ENCODE results near the gene JAG1. TPM values are rescaled to one million over a fixed set of nuclear protein-coding genes. Genes with fewer than 3 reads are reported as not detected.

The JAG1 gene
- total RNA-seq, 3 donors from 2014 or later (not counting 1 experiment from before 2014, with no cell fraction given) = 8.1 to 12.3 (median 8.7) TPM

- no peak for ATAC-seq
- Histone ChIP-seq H3K27ac (ENCODE audit: low read length) (no peak overlapping the region), H3K4me1 (ENCODE audit: control insufficient read depth, insufficient read depth, low read length) (peaks cover 30% of the 10 kb centered on the region), H3K4me3 (ENCODE audit: low read length) (no peak overlapping the region), H3K27me3 (ENCODE audit: control insufficient read depth, insufficient read depth, low read length) (peaks cover 2% of the 10 kb centered on the region), H3K9me3 (ENCODE audit: control insufficient read depth, insufficient read depth, low read length) (no peaks in the 10 kb centered on the region), H3K36me3 (ENCODE audit: control insufficient read depth, insufficient read depth, low read length) (no peaks in the 10 kb centered on the region)
- Mint-ChIP-seq H3K36me3 (no peaks in the 10 kb centered on the region), H3K4me3 (no peak overlapping the region), H3K4me1 (peaks cover 19 to 36% of the 10 kb centered on the region in 2 donors), H3K27ac (no peak overlapping the region), H3K9me3 (no peaks in the 10 kb centered on the region), H3K27me3 (ENCODE audit: low read depth in 2 of 2) (peaks cover 0 to 10% of the 10 kb centered on the region in 2 donors)
- DNase-seq = no peak
- no peak for TF ChIP-seq CTCF (IDR thresholded peaks at IDR 0.05)
- 83% methylated on average over 4 of the region's 6 CpGs for WGBS (ENCODE audit: insufficient coverage)
- intact Hi-C loops (cut with micrococcal nuclease) = loop anchor here (5.0 to 10.0 kb wide), 3 partner anchors 113 to 235 kb away; partner anchors contain the start of genes MKKS and SLX4IP
These were observed 3.9 kb downstream of the JAG1 start for GRCh38 chr20:10669843-10670446.

- no peak overlapping the region for H3K4me3 ChIP-seq (ENCODE audit: low read length)
- no peak for DNase-seq
- Mint-ChIP-seq H3K4me1 (peaks cover 16 to 28% of the 10 kb centered on the region in 2 donors), H3K36me3 (no peaks in the 10 kb centered on the region), H3K27me3 (ENCODE audit: low read depth in 2 of 2) (peaks cover 0 to 8% of the 10 kb centered on the region in 2 donors), H3K4me3 (no peak overlapping the region), H3K9me3 (no peaks in the 10 kb centered on the region), H3K27ac (no peak overlapping the region)
- no peak for TF ChIP-seq CTCF (IDR thresholded peaks at IDR 0.05)
- ATAC-seq = no peak
- peaks cover 24% of the 10 kb centered on the region for H3K4me1 ChIP-seq (ENCODE audit: control insufficient read depth, insufficient read depth, low read length)
- intact Hi-C loops (cut with micrococcal nuclease) = no loop called here
- no peak overlapping the region for H3K27ac ChIP-seq (ENCODE audit: low read length)
- H3K9me3 ChIP-seq (ENCODE audit: control insufficient read depth, insufficient read depth, low read length) = no peaks in the 10 kb centered on the region
- peaks cover 2% of the 10 kb centered on the region for H3K27me3 ChIP-seq (ENCODE audit: control insufficient read depth, insufficient read depth, low read length)
- H3K36me3 ChIP-seq (ENCODE audit: control insufficient read depth, insufficient read depth, low read length) = no peaks in the 10 kb centered on the region
- 85% methylated on average over 3 of the region's 7 CpGs for WGBS (ENCODE audit: insufficient coverage)
These were observed 5.0 kb downstream of the JAG1 start for GRCh38 chr20:10668677-10669368.

- H3K27me3 Mint-ChIP-seq (ENCODE audit: low read depth in 2 of 2) = peaks cover 6% of the 10 kb centered on the region in 2 donors
- 83% methylated on average over 6 of the region's 6 CpGs for WGBS (ENCODE audit: insufficient coverage)
- no peaks in the 10 kb centered on the region for H3K36me3 ChIP-seq (ENCODE audit: control insufficient read depth, insufficient read depth, low read length)
- no peaks in the 10 kb centered on the region for H3K9me3 ChIP-seq (ENCODE audit: control insufficient read depth, insufficient read depth, low read length)
- H3K27ac Mint-ChIP-seq = no peak overlapping the region
- H3K4me1 ChIP-seq (ENCODE audit: control insufficient read depth, insufficient read depth, low read length) = peaks cover 20% of the 10 kb centered on the region
- intact Hi-C loops (cut with micrococcal nuclease) = no loop called here
- H3K4me1 Mint-ChIP-seq = peaks cover 12 to 23% of the 10 kb centered on the region in 2 donors
- no peak for ATAC-seq
- no peak overlapping the region for H3K4me3 ChIP-seq (ENCODE audit: low read length)
- no peak overlapping the region for H3K27ac ChIP-seq (ENCODE audit: low read length)
- H3K9me3 Mint-ChIP-seq = no peaks in the 10 kb centered on the region
- no peak for TF ChIP-seq CTCF (IDR thresholded peaks at IDR 0.05)
- peaks cover 2% of the 10 kb centered on the region for H3K27me3 ChIP-seq (ENCODE audit: control insufficient read depth, insufficient read depth, low read length)
- H3K36me3 Mint-ChIP-seq = no peaks in the 10 kb centered on the region
- no peak overlapping the region for H3K4me3 Mint-ChIP-seq
- DNase-seq = no peak
These were observed 6.1 kb downstream of the JAG1 start for GRCh38 chr20:10667560-10668167.
